Mesothelial cell of epicardium (in vitro differentiated cells): ENCODE data around the gene CFAP69. TPM values are rescaled to one million over a fixed set of nuclear protein-coding genes. Genes with fewer than 3 reads are reported as not detected.

ENCODE experiments used
- DNase-seq, 2 experiments: peaks; one replicate each; pipeline ENCODE4 v3.0.0; 2021; ENCODE audit warnings: low spot score in 2 of 2; ENCODE audit not compliant: unreplicated experiment in 2 of 2
- H3K27ac Mint-ChIP-seq: 2 replicates; pipeline ENCODE4 v1.8.0; 2021; ENCODE audit warnings: mixed read lengths
- H3K27me3 Mint-ChIP-seq: 2 replicates; pipeline ENCODE4 v1.8.0; 2021; ENCODE audit warnings: low read depth, mixed read lengths
- H3K36me3 Mint-ChIP-seq: 2 replicates; pipeline ENCODE4 v1.8.0; 2021; ENCODE audit warnings: mixed read lengths
- H3K4me1 Mint-ChIP-seq: 2 replicates; pipeline ENCODE4 v1.8.0; 2021; ENCODE audit warnings: mixed read lengths
- H3K4me3 Mint-ChIP-seq: 2 replicates; pipeline ENCODE4 v1.8.0; 2021; ENCODE audit warnings: mild to moderate bottlenecking, moderate library complexity, mixed read lengths
- H3K9me3 Mint-ChIP-seq: 2 replicates; pipeline ENCODE4 v1.8.0; 2021; ENCODE audit warnings: mixed read lengths
- total RNA-seq: library from RNA; stranded (reverse); gene quantifications from 3 replicates; pipeline ENCODE4 v1.2.1, GENCODE V29; 2021
- TF ChIP-seq, protein P1 (sequence below): fragments of 200-600 bp; sonication (generic); IDR thresholded peaks from one replicate; pipeline ENCODE4 v1.5.0; 2021; ENCODE audit warnings: antibody characterized with exemption; ENCODE audit not compliant: unreplicated experiment

Gene CFAP69
- total RNA-seq, 1 donor from 2014 or later = 3.7 TPM

DNA sequence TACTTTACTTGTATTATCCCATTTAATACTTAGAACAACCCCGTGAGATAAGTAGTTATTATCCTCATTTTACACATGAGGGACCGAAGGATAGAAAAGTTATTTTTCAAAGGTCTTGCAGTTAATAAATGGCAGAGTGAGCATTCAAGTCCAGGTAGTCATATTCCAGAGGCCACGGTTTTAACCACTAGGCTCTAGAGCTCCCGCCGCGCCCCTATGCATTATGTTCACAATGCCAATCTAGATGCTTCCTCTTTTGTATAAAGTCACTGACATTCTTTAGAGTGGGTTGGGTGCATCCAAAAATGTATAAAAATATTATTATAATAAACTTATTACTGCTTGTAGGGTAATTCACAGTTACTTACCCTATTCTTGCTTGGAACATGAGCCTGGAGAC lies 11.4 kb upstream of the CFAP69 start:
- Mint-ChIP-seq H3K9me3 (no peaks in the 10 kb centered on the region), H3K27me3 (no peaks in the 10 kb centered on the region), H3K27ac (no peak overlapping the region), H3K36me3 (no peaks in the 10 kb centered on the region), H3K4me3 (no peak overlapping the region), H3K4me1 (peaks cover 6% of the 10 kb centered on the region)
- TF ChIP-seq, protein P1, sequence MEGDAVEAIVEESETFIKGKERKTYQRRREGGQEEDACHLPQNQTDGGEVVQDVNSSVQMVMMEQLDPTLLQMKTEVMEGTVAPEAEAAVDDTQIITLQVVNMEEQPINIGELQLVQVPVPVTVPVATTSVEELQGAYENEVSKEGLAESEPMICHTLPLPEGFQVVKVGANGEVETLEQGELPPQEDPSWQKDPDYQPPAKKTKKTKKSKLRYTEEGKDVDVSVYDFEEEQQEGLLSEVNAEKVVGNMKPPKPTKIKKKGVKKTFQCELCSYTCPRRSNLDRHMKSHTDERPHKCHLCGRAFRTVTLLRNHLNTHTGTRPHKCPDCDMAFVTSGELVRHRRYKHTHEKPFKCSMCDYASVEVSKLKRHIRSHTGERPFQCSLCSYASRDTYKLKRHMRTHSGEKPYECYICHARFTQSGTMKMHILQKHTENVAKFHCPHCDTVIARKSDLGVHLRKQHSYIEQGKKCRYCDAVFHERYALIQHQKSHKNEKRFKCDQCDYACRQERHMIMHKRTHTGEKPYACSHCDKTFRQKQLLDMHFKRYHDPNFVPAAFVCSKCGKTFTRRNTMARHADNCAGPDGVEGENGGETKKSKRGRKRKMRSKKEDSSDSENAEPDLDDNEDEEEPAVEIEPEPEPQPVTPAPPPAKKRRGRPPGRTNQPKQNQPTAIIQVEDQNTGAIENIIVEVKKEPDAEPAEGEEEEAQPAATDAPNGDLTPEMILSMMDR = no peak
- DNase-seq = no peak

DNA sequence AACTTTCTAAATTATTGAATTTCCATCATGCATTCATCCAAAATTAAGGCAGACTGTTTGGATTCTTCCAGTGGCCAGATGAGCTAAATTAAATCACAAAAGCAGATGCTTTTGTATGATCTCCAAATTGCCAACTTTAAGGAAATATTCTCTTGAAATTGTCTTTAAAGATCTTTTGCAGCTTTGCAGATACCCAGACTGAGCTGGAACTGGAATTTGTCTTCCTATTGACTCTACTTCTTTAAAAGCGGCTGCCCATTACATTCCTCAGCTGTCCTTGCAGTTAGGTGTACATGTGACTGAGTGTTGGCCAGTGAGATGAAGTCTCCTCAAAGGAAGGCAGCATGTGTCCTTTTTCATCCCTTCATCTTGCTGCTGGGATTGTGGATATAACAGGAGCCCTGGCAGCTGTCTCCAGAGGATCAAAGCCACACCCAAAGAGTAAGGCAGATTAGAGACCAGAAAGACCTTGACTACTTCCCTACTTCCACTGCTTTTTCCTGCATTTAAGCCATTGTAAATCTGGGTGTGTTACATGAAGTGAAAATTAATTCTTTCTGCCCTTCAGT lies 8.2 kb upstream of the CFAP69 start:
- peaks cover 1% of the 10 kb centered on the region for H3K27me3 Mint-ChIP-seq
- H3K27ac Mint-ChIP-seq = no peak overlapping the region
- no peaks in the 10 kb centered on the region for H3K36me3 Mint-ChIP-seq
- H3K4me3 Mint-ChIP-seq = no peak overlapping the region
- no peaks in the 10 kb centered on the region for H3K9me3 Mint-ChIP-seq
- no peak for DNase-seq
- peaks cover 6% of the 10 kb centered on the region for H3K4me1 Mint-ChIP-seq
- TF ChIP-seq, protein P1 = no peak

DNA sequence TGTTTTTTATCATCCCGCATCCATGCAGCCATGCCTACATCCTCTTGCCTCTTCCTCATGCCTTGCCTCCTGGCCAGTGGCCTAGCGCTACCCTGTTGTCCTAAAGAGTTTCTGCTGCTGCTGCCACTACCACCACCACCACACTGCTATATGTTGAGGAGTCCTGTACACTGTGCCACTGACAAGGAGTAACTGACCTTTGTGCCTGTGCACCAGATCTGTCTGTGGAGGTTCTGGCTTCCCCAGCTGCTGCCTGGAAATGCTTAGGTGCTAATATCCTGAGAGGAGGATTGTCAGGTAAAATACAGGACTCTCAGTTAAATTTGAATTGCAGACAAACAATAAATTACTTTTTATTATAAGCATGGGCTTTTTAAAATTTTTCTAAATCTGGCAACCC lies 7.0 kb upstream of the CFAP69 start:
- H3K27me3 Mint-ChIP-seq = peaks cover 9% of the 10 kb centered on the region
- TF ChIP-seq, protein P1 = no peak
- H3K4me3 Mint-ChIP-seq = no peak overlapping the region
- H3K36me3 Mint-ChIP-seq = no peaks in the 10 kb centered on the region
- no peak for DNase-seq
- no peak overlapping the region for H3K27ac Mint-ChIP-seq
- no peaks in the 10 kb centered on the region for H3K4me1 Mint-ChIP-seq
- H3K9me3 Mint-ChIP-seq = no peaks in the 10 kb centered on the region

DNA sequence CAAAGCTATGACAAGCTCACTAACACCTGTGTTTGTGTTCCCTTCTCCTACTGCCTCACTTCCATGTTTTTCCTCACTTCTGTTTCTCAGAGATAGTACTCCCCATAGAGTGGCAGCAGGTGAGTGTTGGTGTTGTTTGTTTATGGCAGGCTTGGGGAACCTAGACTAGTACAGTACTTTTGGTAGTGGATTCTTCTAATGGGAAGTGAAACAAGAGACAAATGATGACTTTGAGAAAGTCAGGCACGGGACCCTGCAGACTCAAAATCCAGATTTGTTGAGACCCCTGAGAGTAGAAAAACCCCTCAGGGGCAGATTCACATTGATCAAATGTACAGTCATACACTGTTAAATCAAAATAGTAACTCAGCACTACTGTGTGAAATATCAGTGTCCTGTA lies 6.4 kb upstream of the CFAP69 start:
- no peak overlapping the region for H3K4me3 Mint-ChIP-seq
- H3K4me1 Mint-ChIP-seq = no peaks in the 10 kb centered on the region
- no peaks in the 10 kb centered on the region for H3K36me3 Mint-ChIP-seq
- peaks cover 13% of the 10 kb centered on the region for H3K27me3 Mint-ChIP-seq
- H3K27ac Mint-ChIP-seq = no peak overlapping the region
- TF ChIP-seq, protein P1 = no peak
- no peaks in the 10 kb centered on the region for H3K9me3 Mint-ChIP-seq
- no peak for DNase-seq

DNA sequence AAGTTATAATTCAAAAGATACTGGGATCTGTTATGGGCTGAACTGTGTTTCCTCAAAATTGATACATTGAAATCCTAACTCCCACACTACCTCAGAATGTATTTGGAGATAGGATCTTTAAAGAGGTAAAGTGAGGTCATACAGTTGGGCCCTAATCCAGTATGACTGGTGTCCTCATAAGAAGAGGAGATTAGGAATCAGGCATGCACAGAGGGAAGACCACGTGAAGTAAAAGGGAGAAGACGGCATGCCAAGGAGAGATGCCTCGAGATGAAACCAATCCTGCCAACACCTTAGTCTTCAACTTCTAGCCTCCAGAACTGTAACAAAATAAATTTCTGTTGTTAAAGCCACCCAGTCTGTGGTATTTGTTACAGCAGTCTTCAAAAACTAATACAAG lies 5.9 kb upstream of the CFAP69 start:
- no peaks in the 10 kb centered on the region for H3K36me3 Mint-ChIP-seq
- no peak overlapping the region for H3K4me3 Mint-ChIP-seq
- TF ChIP-seq, protein P1 = no peak
- peaks cover 16% of the 10 kb centered on the region for H3K27me3 Mint-ChIP-seq
- no peak overlapping the region for H3K27ac Mint-ChIP-seq
- H3K4me1 Mint-ChIP-seq = peaks cover under 1% of the 10 kb centered on the region
- no peaks in the 10 kb centered on the region for H3K9me3 Mint-ChIP-seq
- no peak for DNase-seq
